Stomach (tissue), 4 donors: ENCODE data around the gene BSG.

ENCODE experiments used
- CTCF ChIP-seq, 7 experiments: fragments of 450-650 bp in 4 of 7; fragments of 200-600 bp in 3 of 7; sonication (generic) in 3 of 7; IDR thresholded peaks; one replicate each; pipeline ENCODE4 v1.5.1; 2016 to 2019; ENCODE audit warnings: antibody characterized with exemption in 7 of 7, control low read depth in 2 of 7, mild to moderate bottlenecking in 1 of 7
- POLR2A ChIP-seq, 4 donors: fragments of 450-650 bp; IDR thresholded peaks; one replicate each; pipeline ENCODE4 v1.6.1; 2016; ENCODE audit warnings: antibody characterized with exemption in 4 of 4, control low read depth in 2 of 4, mild to moderate bottlenecking in 1 of 4, moderate library complexity in 1 of 4
- POLR2AphosphoS5 ChIP-seq, 3 donors: sonication (generic); formaldehyde crosslinking; IDR thresholded peaks; one replicate each; pipeline ENCODE4 v1.6.1; 2016; ENCODE audit warnings: antibody characterized with exemption in 3 of 3

- TF ChIP-seq POLR2A (IDR thresholded peaks at IDR 0.05) (no peak), CTCF (IDR thresholded peaks at IDR 0.05) (no peak), POLR2AphosphoS5 (IDR thresholded peaks at IDR 0.05) (no peak)
Observed at GRCh38 chr19:609004-609346, 36.6 kb downstream of the BSG start.
